ENCODE results near the gene MACROD2. TPM values are rescaled to one million over a fixed set of nuclear protein-coding genes. Genes with fewer than 3 reads are reported as not detected.

MACROD2 gene
- total RNA-seq, 1 experiment from 2014 or later: 1.6 TPM

GRCh38 chr20:15379681-15380296, 1384.5 kb downstream of the MACROD2 start:
- H3K27ac ChIP-seq (ENCODE audit: insufficient read length, low read depth, low read length): no peak overlapping the region
- Mint-ChIP-seq H3K36me3 (ENCODE audit: insufficient read depth in 1 of 3, low read depth in 3 of 3) (no peaks in the 10 kb centered on the region), H3K9me3 (no peaks in the 10 kb centered on the region), H3K4me1 (peaks cover 7 to 8% of the 10 kb centered on the region in 2 experiments), H3K27me3 (ENCODE audit: low read depth) (no peaks in the 10 kb centered on the region), H3K27ac (no peak overlapping the region), H3K4me3 (no peak overlapping the region)
- no peak overlapping the region for H2BK5ac ChIP-seq (ENCODE audit: insufficient read length, low read length)
- no peak overlapping the region for H2BK120ac ChIP-seq (ENCODE audit: low read depth, low read length, poor library complexity, severe bottlenecking)
- H3T11ph ChIP-seq (ENCODE audit: low read length): no peak overlapping the region
- no peak overlapping the region for H3K56ac ChIP-seq (ENCODE audit: insufficient read length, low read depth, low read length)
- no peak overlapping the region for H2AK5ac ChIP-seq (ENCODE audit: insufficient read length, low read length)
- H3K4ac ChIP-seq (ENCODE audit: low read depth, low read length): no peak overlapping the region
- no peak overlapping the region for H4K5ac ChIP-seq (ENCODE audit: insufficient read length, low read depth, low read length)
- no peak overlapping the region for H2AFZ ChIP-seq (ENCODE audit: low read length)
- no peaks in the 10 kb centered on the region for H3K79me2 ChIP-seq (ENCODE audit: insufficient read depth, low read length)
- no peak overlapping the region for H3K18ac ChIP-seq (ENCODE audit: insufficient read length, low read depth, low read length)
- H2BK15ac ChIP-seq (ENCODE audit: low read depth, low read length): no peak overlapping the region
- H3K79me1 ChIP-seq (ENCODE audit: insufficient read depth, low read depth, low read length, poor library complexity, severe bottlenecking): no peaks in the 10 kb centered on the region
- TF ChIP-seq CTCF (conservative IDR thresholded peaks at IDR 0.05): no peak
- H3K23me2 ChIP-seq (ENCODE audit: insufficient read length, low read depth, low read length, poor library complexity, severe bottlenecking): no peaks in the 10 kb centered on the region
- DNase-seq: no peak
- H3K27me3 ChIP-seq (ENCODE audit: insufficient read depth, low read length): no peaks in the 10 kb centered on the region
- no peak overlapping the region for H4K8ac ChIP-seq (replicated peaks; ENCODE audit: insufficient read length, low read depth, low read length)
- no peak overlapping the region for H4K91ac ChIP-seq (ENCODE audit: insufficient read length, low read depth, low read length)
- no peaks in the 10 kb centered on the region for H3K9me3 ChIP-seq (ENCODE audit: control insufficient read depth, low read depth, low read length)
- no peak overlapping the region for H2BK12ac ChIP-seq (ENCODE audit: insufficient read length, low read depth, low read length)
- no peaks in the 10 kb centered on the region for H4K20me1 ChIP-seq (ENCODE audit: control insufficient read depth, insufficient read depth, insufficient read length)
- H3K4me1 ChIP-seq (ENCODE audit: insufficient read depth, low read length): no peaks in the 10 kb centered on the region
- H3K14ac ChIP-seq (ENCODE audit: insufficient read depth, low read length): no peak overlapping the region
- no peak overlapping the region for H3K9ac ChIP-seq (ENCODE audit: extremely low read depth, insufficient read length, low read length)
- H2BK20ac ChIP-seq (ENCODE audit: low read depth, low read length, poor library complexity, severe bottlenecking): no peak overlapping the region
- no CpG with 5 or more reads among the region's 1 CpG for WGBS (ENCODE audit: extremely low coverage, insufficient read length, low lambda C conversion rate)
- no peak overlapping the region for H3K4me2 ChIP-seq (ENCODE audit: insufficient read depth, insufficient read length, low read length)
- H3K23ac ChIP-seq (ENCODE audit: insufficient read length, low read depth, low read length): no peak overlapping the region

Data from H9 (cell line).